HAP-1 (cell line): ENCODE results near the gene SNAP29.
A peak's percentile ranks its signal among the peaks of the same experiment; 100 is the strongest.
"Not testable (repeated sequence)": the region's sequence is repeated elsewhere in the genome, so short reads cannot be mapped to it uniquely, and the experiment has no call there.

Experiments used
- DNase-seq, 2 experiments: peaks; one replicate each; pipeline ENCODE4 v3.0.0-alpha.2; 2016 to 2020; ENCODE audit warnings: low spot score in 2 of 2
- H3K27me3 ChIP-seq: fragments of 250-450 bp; sonication (Bioruptor Pico); 2 replicates; pipeline ENCODE4 v1.5.1; 2020; ENCODE audit warnings: low read depth, mild to moderate bottlenecking, moderate library complexity
- H3K36me3 ChIP-seq: fragments of 250-450 bp; sonication (Bioruptor Pico); replicated peaks from 2 replicates; pipeline ENCODE4 v1.5.1; 2020; ENCODE audit warnings: mild to moderate bottlenecking
- H3K4me1 ChIP-seq: fragments of 250-450 bp; sonication (Bioruptor Pico); 2 replicates; pipeline ENCODE4 v1.5.1; 2020; ENCODE audit warnings: mild to moderate bottlenecking
- H3K4me3 ChIP-seq: fragments of 250-450 bp; sonication (Bioruptor Pico); 2 replicates; pipeline ENCODE4 v1.5.1; 2020; ENCODE audit warnings: mild to moderate bottlenecking, moderate library complexity
- H3K9me3 ChIP-seq: fragments of 250-450 bp; sonication (Bioruptor Pico); 2 replicates; pipeline ENCODE4 v1.5.1; 2020; ENCODE audit warnings: mild to moderate bottlenecking, moderate library complexity
- in situ Hi-C: fragments of 300-500 bp; cut with MboI; formaldehyde crosslinking; loops from 3 replicates; pipeline ENCODE4 v1.14.3; 2020; ENCODE audit warnings: low sequenced_read_pairs, inconsistent platforms, mixed read lengths

SNAP29 gene

DNA sequence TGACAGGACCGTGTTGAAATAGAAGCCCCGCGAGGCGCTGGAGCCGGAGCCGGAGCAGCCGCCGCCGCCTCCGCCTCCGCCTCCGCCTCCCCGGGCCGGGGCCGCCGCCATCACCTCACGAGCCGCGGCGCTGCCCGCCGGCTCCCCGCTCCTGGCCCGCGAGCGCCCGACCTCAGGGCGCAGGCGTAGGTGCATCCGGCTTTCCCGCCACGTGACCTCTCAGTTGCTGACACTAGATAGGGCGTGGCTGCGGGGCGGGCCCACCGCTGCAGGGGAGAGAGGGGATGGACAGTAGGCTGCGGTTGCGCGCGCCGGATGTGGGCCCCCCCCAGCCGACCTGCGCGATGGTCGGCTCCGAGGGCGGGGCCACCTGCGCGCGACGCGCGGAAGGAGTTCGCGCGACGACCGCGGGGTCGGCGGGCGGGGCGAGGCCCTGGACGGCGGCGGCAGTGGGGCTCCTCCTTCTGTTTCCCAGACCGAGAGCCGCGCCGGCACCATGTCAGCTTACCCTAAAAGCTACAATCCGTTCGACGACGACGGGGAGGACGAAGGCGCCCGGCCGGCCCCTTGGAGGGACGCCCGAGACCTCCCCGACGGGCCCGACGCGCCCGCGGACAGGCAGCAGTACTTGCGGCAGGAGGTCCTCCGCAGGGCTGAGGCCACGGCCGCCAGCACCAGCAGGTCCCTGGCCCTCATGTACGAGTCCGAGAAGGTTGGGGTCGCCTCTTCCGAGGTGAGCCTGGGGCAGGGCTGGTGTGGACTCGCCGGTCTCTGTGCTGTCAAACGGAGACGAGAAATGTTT lies at the start of gene SNAP29, which contains the start of gene PI4KA:
TSS of gene SNAP29 (plus strand) at position 393 of the 802 bp plus-strand sequence. CDS start at position 497, 104 bp downstream.
TSS of gene PI4KA (minus strand) at position 197 of the 802 bp plus-strand sequence. CDS start at position 111, 86 bp downstream.
- in situ Hi-C loops = loop anchor here (10.0 kb wide), 1 partner anchor 156 kb away; the partner anchor contains the start of gene P2RX6

DNA sequence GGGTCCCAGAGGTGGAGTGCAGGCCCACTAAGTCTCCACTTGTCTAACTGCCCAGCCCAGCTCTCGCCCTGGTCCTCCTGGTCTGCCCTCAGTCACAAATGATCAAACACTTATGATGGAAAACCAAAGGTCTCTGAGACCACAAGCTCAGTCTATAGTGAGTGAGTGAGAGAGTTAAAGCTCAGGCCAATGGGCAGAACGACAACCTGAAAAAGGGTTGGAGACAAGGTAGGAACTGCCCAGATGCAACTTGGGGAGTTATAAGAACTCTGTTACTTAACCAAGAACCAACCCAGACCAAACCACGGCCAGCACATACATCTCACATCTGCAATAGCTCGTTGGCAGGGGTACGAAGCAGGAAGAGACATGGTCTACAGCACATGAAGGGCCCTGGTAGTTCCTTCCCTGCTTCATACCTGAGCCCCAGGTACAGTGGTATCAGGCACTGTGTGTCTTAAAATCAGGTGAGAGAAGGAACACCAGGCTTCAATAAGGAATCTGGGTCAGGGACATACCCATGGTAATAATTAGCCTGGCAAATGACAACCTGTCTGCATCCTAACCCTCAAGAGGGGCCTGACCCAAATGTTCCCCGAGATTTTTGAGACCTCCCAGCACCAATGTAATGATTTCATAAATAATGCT lies 49.1 kb upstream of the SNAP29 start:
- Histone ChIP-seq H3K4me3 (no peak overlapping the region), H3K4me1 (no peaks in the 10 kb centered on the region), H3K36me3 (peaks cover 34% of the 10 kb centered on the region), H3K27me3 (no peaks in the 10 kb centered on the region), H3K9me3 (no peaks in the 10 kb centered on the region)
- in situ Hi-C loops = loop anchor here (10.0 kb wide), 1 partner anchor 175 kb away; the partner anchor contains the start of gene LZTR1
- no peak for DNase-seq

More for the DNA sequence above, at the start of gene SNAP29, which contains the start of gene PI4KA:
- no peaks in the 10 kb centered on the region for H3K36me3 ChIP-seq
- peak; percentile 96 to 99 for DNase-seq
- H3K9me3 ChIP-seq = no peaks in the 10 kb centered on the region
- peaks cover 6% of the 10 kb centered on the region; the same call in 1 of the 2 replicates for H3K4me1 ChIP-seq
- no peaks in the 10 kb centered on the region for H3K27me3 ChIP-seq
- H3K4me3 ChIP-seq = peak within 1 kb of the TSS; percentile 82

DNA sequence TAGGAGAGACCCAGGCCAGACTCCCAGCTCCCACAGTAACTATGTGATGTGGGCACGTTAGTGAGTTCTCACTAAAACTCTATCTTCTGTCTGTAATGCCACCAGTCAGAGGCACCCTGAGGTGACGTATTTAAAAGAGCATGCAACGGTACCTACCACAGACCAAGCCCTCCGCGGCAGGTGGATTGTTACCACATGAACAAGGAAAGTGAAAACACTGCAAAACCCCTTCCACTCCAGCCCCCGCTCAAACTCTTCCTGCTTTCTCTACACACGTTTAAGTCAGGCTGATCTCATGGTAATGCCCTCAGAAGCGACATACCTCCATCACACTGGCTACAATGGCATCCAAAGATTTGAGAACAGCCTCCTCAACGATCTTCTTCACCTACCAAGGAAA lies 48.2 kb upstream of the SNAP29 start:
- Histone ChIP-seq H3K9me3 (no peaks in the 10 kb centered on the region), H3K27me3 (no peaks in the 10 kb centered on the region), H3K4me3 (no peak overlapping the region), H3K36me3 (peaks cover 25% of the 10 kb centered on the region), H3K4me1 (no peaks in the 10 kb centered on the region)
- in situ Hi-C loops = no loop called here
- no peak for DNase-seq

DNA sequence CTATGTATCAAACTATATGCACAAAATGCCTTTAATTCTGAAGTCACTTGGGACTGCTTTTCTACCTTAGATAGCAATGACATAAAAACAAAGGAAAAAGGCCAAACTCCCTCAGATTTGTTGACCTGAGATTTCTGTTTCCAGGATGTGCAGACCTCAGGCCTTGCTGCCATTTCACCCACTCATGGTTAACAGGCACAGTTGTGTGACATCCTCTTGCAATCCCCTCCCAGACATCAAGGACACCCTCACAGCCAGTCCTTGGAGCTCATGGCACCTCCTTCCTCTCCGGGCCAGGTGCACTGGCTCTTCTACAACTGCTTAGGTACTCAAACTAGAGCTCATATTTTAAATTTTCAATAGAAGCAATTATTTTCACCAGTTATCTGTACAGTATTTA lies 47.6 kb upstream of the SNAP29 start:
- no peaks in the 10 kb centered on the region for H3K9me3 ChIP-seq
- H3K27me3 ChIP-seq = no peaks in the 10 kb centered on the region
- DNase-seq = no peak
- H3K4me1 ChIP-seq = no peaks in the 10 kb centered on the region
- peaks cover 22% of the 10 kb centered on the region for H3K36me3 ChIP-seq
- in situ Hi-C loops = no loop called here
- no peak overlapping the region for H3K4me3 ChIP-seq

DNA sequence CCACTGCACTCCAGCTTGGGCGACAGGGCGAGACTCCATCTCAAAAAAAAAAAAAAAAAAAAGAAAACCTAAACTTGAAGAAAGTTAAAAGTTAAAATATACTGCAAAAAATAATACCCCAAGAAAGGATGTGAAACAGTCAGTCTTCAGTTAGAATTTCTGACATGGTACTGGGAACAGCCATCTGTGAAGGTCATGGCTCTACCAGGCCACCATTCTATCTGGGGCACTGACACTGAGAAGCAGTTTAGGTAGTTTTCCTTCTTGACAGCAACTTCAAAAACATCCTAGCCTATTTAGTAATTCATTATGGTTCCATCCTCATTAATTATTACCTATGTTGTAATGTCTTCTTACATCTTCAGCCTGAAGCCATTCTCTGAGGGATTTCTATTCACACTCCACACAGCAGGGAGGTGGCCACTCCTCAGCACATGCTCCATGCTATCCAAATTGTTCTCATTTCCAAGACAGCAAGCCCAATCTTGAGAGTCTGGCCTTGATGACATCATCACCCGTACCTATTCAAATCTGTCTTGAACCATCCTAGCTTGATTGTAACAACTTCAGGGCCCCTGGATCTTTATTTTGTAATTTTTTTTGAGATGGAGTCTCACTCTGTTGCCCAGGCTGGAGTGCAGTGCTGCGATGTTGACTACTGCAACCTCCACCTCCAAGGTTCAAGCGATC lies 46.7 kb upstream of the SNAP29 start:
- H3K9me3 ChIP-seq = no peaks in the 10 kb centered on the region
- H3K27me3 ChIP-seq = no peaks in the 10 kb centered on the region
- no peak for DNase-seq
- in situ Hi-C loops = no loop called here
- no peaks in the 10 kb centered on the region for H3K4me1 ChIP-seq
- H3K4me3 ChIP-seq = no peak overlapping the region
- H3K36me3 ChIP-seq = peaks cover 22% of the 10 kb centered on the region

DNA sequence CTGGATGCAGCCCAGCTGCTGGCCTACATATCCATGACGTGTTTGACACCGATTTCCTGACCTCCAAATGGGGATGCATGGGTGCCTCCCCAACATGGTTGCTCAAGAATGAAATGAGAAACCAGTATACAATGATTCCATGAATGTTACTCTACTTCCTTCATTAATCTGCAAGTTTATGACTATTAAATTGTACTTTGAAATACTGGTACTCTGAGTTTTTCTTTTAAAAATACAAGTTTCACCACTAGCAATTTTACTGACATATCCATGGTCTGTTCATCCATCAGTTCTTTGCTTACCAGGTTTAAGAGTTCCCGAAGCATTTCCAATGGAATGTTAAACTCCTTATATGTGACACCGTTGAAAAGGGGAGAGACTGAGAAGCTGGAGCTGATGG lies 45.8 kb upstream of the SNAP29 start:
- Histone ChIP-seq H3K4me3 (no peak overlapping the region), H3K36me3 (peaks cover 19% of the 10 kb centered on the region), H3K27me3 (no peaks in the 10 kb centered on the region), H3K4me1 (no peaks in the 10 kb centered on the region), H3K9me3 (no peaks in the 10 kb centered on the region)
- no peak for DNase-seq
- in situ Hi-C loops = no loop called here

DNA sequence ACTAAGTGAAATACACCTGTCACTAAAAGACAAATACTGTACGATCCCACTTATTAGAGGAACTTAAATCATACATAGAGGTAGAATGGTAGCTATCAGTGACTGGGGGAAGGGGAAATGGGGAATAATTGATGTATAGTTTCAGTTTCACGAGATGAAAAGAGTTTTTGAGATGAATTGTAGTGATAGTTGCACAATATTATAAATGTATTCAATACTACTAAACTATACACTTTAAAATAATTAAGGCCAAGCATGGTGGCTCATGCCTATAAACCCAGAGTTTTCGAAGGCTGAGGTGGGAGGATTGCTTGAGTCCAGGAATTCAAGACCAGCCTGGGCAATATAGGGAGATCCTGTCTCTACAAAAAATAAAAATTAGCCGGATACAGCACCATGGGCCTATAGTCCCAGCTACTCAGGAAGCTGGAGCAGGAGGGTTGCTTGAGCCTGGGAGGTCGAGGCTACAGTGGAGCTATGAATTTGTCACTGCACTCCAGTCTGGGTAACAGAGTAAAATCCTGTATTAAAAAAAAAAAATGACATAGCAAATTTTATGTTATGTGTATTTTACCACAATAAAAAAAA lies 44.5 kb upstream of the SNAP29 start:
- peaks cover 14% of the 10 kb centered on the region for H3K36me3 ChIP-seq
- no peak overlapping the region for H3K4me3 ChIP-seq
- DNase-seq = no peak
- in situ Hi-C loops = no loop called here
- no peaks in the 10 kb centered on the region for H3K27me3 ChIP-seq
- H3K4me1 ChIP-seq = no peaks in the 10 kb centered on the region
- no peaks in the 10 kb centered on the region for H3K9me3 ChIP-seq

DNA sequence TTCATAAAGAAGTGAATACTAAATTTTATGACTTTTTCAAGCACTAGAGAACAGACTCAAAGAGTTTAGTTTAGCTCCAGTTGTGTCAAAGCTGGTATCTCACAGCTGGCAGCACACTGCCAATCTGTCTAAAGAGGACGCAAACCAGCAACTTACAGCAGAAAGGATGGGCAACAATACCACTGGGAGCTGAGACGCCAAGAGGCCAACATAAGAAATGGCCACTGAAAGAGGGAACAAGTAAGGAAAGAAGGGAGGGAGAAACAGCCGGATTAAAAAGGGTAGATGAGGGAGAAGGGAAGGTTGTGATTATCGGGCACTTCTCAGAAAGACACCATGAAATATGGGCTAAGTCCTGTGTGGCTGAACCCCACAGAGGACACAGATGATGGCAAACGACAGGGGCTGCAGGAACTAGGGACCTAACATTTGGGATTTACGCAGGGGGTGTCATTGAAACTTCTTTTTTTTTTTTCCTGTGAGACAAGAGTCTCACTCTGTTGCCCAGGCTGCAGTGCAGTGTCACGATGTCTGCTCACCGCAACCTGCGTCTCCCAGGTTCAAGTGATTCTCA lies 43.2 kb upstream of the SNAP29 start:
- Histone ChIP-seq H3K4me3 (no peak overlapping the region), H3K4me1 (no peaks in the 10 kb centered on the region), H3K36me3 (peaks cover 20% of the 10 kb centered on the region), H3K9me3 (no peaks in the 10 kb centered on the region), H3K27me3 (no peaks in the 10 kb centered on the region)
- no peak for DNase-seq
- in situ Hi-C loops = no loop called here

DNA sequence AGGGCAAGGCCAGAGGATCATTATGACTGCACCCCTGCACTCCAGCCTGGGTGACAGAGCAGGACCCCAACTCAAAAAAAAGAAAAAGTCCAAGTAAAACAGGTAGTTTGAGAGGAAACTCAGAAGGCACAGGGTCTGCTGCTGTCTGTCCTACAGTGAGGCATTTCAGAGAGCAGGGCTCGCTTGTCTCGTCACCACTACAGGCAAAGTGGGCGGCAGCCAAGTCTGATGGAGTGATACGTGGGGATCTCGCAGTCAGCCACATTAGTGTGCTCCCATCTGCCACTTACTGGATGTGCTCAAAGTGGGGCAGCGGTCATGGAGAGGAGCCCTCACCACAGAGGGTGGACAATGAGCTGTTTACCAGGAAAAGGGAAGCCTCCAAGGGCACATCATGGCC lies 42.2 kb upstream of the SNAP29 start:
- Histone ChIP-seq H3K4me3 (no peak overlapping the region), H3K36me3 (peaks cover 20% of the 10 kb centered on the region), H3K4me1 (peaks cover 9% of the 10 kb centered on the region), H3K27me3 (no peaks in the 10 kb centered on the region), H3K9me3 (no peaks in the 10 kb centered on the region)
- no peak for DNase-seq
- in situ Hi-C loops = no loop called here

DNA sequence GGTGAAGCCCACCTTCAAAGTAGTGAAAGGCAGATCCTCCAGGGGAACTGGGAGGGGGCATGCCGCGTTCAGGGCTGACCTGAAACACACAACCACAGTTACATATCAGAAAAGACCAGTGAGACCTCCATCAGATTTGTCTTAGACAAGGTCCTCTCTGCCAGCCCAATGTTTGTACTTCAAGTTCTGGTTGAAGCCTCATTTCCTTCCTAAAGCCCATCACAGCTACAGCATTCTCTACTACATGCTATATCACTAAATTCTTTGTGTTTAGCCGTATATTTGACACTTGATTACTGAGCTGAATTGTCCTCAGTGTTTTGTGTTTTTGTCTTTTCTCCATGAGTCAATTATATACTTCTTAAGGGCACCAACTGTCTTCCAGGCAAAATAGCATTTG lies 40.3 kb upstream of the SNAP29 start:
- no peak overlapping the region for H3K4me3 ChIP-seq

DNA sequence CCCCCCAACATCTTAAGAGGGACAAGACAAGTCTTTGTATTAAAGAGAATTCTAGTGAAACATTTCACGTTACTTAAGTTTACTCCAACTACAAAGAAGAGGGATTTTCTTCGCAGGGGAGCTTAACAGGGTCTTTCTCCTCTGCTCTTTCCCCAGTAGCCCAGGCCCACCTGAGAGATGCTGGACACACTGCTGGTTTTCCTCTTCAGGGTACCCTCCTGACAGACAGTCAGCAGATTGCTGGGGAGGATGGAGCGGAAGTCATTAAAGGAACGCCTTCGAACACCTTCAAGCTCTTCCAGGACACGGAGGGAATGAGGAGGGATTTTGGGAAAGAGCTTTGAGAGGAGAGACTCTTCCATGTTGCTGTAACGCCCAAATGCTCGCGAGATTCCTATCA lies 39.3 kb upstream of the SNAP29 start:
- no peaks in the 10 kb centered on the region for H3K9me3 ChIP-seq
- in situ Hi-C loops = no loop called here
- H3K27me3 ChIP-seq = no peaks in the 10 kb centered on the region
- no peak for DNase-seq
- H3K4me1 ChIP-seq = peaks cover 9% of the 10 kb centered on the region
- H3K4me3 ChIP-seq = no peak overlapping the region
- H3K36me3 ChIP-seq = peaks cover 19% of the 10 kb centered on the region

More for the DNA sequence above, 40.3 kb upstream of the SNAP29 start:
- peaks cover 19% of the 10 kb centered on the region for H3K36me3 ChIP-seq
- no peaks in the 10 kb centered on the region for H3K9me3 ChIP-seq
- in situ Hi-C loops = no loop called here
- no peak for DNase-seq
- H3K27me3 ChIP-seq = no peaks in the 10 kb centered on the region
- H3K4me1 ChIP-seq = peaks cover 9% of the 10 kb centered on the region

DNA sequence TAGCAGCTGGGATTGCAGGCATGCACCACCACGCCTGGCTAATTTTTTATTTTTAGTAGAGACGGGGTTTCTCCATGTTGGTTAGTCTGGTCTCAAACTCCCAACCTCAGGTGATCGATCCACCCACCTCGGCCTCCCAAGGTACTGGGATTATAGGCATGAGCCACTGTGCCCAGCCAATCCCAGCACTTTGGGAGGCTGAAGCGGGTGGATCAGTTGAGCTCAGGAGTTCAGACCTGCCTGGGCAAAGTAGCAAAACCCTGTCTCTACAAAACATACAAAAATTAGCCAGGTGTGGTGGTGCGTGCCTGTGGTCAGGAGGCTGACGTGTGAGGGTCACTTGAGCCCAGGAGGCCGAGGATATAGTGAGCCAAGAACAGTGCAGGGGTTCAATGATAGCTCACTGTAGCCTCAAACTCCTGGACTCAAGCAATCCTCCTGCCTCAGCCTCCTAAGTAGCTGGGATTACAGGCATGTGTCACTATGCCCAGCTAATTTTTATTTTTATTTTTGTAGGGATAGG lies 37.0 kb upstream of the SNAP29 start:
- H3K4me1 ChIP-seq, in situ Hi-C loops, H3K4me3 ChIP-seq, DNase-seq, H3K27me3 ChIP-seq, H3K9me3 ChIP-seq: not testable (repeated sequence)
- H3K36me3 ChIP-seq = peaks cover 16% of the 10 kb centered on the region

DNA sequence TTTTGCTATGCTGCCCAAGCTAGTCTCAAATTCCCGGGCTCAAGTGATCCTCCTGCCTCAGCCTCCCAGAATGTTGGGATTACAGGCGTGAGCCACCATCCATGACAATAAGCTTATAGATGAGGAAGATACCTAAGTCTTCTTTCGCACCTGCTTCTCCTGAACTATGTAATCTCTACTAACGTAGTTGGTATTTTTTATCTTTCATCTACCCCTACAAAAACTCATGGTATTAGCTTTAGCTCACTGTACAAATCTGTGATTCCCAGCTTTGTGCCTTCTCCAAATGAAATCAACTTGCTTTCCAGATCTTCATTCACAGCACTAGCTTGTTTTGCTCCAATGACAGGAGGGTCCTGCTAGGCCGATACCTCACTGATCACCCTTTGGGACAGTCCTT lies 36.6 kb upstream of the SNAP29 start:
- H3K36me3 ChIP-seq = peaks cover 12% of the 10 kb centered on the region
- H3K4me3 ChIP-seq = no peak overlapping the region
- 0 out of 2 replicates have a peak, but pooled peaks cover 6% of the 10 kb centered on the region for H3K9me3 ChIP-seq
- DNase-seq = no peak
- in situ Hi-C loops = no loop called here
- no peaks in the 10 kb centered on the region for H3K27me3 ChIP-seq
- peaks cover 9% of the 10 kb centered on the region for H3K4me1 ChIP-seq
